Fibroblast of skin of left quadriceps (primary cell): Measurements from ENCODE around the gene LY6G6F.
"Not testable (repeated sequence)": the region's sequence is repeated elsewhere in the genome, so short reads cannot be mapped to it uniquely, and the experiment has no call there.

Experiments
- DNase-seq, 2 experiments: peaks; one replicate each; pipeline ENCODE4 v3.0.0-alpha.2; 2013; ENCODE audit warnings: low read depth in 2 of 2

LY6G6F gene

DNA sequence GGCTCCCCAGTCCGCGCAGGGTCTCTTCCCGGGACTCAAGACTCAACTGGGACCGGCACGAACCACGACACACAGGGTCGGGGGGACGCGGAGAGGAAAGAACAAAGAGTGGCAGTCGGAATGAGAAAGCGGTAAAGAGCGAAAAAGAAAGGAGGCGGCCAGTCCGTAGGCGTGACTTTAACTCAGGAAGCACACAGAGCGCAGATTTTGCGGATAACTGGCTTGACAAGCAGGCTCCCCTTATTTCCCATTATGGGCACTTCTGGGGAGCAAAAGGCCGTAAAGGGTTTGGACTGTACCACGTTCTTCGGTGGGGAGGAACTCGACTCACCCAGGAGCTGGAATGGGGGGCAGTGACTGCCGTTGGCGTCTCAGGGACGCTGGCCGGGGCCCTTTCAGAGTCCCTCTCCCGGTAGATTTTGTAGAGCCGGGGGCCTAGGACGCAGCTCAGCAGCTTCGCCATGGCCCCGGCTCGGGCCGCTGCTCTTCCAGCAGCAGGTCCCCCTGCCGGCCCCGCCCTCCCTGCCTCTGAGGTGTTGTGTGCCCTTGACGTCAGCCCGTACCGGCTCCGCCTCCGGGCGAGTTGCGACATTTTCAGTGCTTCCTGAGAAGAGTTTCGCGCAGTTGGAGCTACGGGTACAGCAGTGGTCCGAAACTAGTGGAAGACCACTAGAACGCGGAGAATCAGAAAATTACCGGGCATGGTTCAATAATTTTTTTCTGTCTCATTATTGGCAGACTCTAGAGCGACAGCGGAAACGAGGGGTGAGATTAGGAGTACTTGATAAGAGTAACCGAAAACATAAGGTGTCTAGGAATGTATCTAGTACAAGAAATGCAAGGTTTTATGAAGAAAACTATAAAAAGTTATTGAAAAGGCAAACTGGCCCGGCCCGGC, 3.6 kb upstream of the LY6G6F start, which contains the start of gene ABHD16A:
ABHD16A (minus strand) TSS at position 506 of the 898 bp plus-strand sequence; CDS start at position 463, 43 bp downstream.
- peak; percentile 96 to 97 for DNase-seq

DNA sequence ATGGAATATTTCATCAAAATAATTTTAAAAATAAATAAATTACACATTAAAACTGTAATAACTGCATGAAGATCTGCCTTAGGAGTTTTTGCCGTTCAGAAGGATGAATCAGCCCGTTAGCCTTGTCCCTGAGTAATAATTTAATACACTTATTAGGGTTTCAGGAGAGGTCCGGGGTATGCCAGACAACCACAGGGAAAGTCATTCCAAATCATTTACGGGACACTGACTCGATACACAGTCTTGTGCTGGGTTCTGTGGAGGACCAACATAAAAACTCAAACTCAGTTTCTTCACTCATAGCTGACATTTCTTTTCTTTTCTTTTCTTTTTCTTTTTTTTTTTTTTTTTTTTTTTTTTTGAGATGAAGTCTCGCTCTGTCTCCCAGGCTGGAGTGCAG, 735 bp upstream of the LY6G6F start:
- no peak for DNase-seq

DNA sequence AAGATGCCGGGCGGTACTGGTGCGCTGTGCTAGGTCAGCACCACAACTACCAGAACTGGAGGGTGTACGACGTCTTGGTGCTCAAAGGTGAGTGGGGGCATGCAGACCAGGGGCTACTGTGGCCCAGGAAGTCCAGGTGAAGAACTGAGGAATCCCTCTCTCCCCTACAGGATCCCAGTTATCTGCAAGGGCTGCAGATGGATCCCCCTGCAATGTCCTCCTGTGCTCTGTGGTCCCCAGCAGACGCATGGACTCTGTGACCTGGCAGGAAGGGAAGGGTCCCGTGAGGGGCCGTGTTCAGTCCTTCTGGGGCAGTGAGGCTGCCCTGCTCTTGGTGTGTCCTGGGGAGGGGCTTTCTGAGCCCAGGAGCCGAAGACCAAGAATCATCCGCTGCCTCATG, 1.0 kb downstream of the LY6G6F start:
- no peak for DNase-seq

DNA sequence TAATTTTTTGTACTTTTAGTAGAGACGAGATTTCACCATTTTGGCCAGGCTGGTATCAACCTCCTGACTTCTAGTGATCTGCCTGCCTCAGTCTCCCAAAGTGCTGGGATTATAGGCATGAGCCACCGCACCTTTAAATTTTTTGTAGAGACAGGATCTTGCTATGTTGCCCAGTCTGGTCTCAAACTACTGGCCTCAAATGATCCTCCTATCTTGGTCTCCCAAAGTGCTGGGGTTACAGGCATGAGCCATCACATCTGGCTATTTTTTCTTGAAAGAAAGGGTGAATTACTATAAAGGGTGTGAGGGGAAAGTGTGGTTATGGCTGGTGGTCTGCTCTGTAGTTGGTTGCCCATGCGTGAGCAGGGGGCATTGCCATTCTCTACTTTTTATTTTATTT, 1.6 kb downstream of the LY6G6F start:
- no peak for DNase-seq

DNA sequence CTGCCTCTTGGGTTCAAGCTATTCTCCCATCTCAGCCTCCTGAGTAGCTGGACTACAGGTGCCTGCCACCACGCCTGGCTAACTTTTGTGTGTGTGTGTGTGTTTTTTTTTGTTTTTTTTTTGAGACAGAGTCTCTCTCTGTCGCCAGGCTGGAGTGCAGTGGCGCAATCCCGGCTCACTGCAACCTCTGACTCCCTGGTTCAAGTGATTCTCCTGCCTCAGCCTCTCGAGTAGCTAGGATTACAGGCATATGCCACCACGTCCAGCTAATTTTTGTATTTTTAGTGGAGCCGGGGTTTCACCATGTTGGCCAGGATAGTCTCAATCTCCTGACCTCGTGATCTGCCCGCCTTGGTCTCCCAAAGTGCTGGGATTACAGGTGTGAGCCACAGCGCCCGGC, 2.5 kb downstream of the LY6G6F start:
- not testable (repeated sequence) for DNase-seq

DNA sequence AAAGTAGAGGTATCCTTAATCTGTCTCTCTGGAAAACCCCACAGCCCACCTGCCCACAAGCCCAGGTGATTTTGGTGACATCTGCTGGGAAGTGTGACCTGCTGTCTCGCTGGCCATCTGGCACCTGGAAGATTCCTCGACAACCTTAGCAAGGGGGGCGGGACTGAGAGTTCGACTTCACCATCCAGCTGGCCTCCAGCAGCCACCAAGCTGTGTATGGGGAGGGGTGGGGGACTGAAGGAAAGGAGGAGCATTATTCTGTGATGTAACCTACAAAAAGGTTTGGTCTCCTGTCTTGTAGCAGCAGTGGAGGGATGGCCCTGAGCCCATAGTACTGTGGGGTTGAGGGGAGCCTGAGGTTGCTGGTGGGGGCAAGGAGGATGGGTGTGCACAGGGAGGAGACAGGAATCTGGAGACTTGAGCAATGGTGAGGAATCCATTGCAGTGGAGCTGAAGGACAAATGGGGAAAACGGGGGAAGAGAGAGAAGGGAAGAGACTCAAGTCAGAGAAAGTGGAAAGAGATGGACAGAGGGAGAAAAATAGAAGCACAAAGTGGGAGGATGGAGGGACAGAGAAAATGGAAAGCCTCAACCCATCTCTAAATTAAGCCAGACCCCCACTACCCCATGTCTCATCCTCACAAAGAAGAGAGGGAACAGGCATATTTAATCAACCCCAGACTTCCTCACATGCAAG, 4.0 kb downstream of the LY6G6F start:
- no peak for DNase-seq

DNA sequence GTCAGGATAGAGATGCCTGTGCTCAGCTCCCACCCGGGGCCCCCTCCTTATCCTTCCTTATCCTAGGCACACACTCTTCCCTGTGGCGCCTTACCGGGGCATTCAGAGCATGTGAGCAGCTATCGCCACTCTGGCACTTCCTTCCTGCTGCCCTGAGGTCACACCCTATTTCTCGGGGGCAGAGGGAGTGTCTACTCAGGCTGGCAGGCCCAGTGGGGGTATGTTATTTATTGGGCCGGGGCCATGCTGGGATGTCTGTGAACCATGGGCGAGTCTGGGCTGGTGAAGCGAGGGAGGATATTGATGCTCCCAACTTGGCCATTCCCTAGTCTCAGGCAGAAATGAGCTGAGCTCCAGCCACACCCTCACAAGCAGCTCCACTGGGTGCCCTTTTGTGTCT, 4.6 kb downstream of the LY6G6F start:
- DNase-seq, result no peak

DNA sequence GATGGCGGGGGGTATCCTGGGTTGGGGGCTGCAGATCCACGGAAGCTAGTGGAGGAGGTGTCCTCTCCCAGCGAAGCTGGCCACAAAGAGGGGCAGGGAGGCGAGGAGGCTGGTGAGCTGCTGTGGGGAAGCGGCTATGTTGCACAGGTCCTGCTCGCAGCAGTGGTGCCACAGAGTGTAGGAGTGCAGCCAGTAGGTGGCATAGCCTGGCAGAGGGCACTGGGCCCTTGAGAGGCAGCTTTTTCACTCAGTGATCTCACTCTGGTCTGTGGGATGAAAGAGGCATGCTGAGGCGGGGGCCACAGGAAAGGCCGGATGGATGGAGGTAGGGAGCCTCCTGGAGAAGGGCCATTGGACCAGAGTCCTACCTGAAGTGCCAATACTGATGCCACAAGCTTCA, 5.6 kb downstream of the LY6G6F start:
- DNase-seq, result no peak

DNA sequence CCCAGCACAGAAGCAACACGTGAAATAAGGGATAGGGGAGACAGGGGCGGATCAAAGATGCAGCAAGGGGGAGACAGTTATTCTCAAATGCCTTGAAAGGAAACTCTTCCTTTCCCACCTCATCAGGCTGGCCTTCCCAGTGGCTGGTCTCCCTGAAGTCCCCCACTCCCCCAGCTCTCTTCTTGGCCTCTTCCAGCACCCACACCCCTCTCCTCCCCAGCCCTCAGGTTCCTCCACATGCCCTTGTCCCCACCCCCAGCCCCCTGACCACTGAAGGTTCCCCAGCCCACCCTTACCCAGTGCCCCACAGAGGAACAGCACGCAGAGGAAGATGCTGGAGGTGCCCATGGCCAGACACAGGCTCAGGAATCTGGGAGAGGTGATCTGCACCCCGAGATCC, 6.8 kb downstream of the LY6G6F start:
- DNase-seq, result no peak

DNA sequence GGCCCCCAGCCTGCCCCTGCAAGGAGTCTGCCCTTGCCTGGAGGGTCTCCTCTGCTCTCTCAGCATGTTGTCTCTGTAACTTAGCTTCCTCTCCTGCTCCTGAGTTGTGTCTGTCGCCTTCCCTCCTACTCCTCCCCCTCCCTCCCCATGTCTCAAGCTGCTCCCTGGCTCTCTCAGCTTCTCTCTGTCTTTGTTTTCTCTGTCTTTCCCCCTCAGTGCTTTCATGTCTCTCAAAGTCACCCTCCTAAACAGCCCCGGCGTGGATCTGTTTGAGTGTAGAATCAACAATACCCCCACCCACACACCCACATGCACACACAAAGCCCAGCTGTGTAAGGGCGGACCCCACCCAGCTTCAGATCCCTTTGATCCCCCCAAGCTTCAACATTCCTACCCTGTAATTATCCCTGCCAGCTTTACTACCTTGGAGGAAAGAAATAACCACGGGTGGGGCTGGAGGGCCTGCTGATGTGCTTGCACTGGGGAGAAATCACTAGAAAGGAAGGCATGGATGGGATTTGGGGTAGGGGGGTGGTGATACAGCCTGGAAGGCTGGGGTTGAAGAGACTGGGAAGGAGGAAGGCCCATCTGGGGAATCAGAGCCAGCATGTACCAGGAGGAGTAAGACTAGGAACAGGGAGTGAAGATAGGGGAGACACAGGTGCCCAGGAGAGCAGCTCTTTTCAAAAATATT, 7.5 kb downstream of the LY6G6F start:
- DNase-seq, result no peak

DNA sequence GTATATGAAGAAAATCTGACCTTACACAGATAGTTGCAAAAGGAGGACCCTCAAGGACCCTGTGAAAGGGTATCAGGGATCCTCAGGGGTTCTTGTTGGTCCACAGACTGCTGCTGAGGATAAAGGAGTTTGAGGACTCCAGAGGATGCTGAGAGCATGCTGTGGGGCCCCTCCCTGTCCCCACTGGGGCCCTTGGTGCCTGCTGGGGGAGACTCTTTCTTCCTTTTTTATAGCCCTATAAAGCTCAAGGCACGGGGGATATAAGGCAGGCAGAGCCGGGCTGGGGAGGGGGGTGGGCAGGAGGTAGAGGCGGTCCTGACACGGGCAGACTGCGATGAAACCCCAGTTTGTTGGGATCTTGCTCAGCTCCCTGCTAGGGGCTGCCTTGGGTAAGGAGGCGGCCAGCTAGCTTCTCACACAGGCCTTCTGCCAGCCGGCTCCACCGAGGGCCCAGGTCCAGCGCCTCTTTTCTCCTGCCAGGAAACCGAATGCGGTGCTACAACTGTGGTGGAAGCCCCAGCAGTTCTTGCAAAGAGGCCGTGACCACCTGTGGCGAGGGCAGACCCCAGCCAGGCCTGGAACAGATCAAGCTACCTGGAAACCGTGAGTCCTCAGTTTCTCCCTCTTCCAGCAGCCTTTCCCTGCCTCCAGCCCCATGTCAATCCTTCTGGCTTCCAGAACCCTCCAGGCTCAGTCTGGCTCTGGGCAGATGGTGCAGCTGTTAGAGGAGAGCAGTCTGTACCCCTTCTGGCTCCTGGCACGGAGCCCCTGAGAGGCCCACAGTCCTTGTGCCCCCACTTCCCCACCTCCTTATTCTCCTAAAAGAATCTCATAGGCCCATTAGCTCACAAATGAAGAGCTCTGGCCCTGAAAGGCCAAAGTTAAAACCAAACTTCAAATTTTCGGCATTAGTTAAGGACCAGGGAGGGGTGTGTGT, 8.6 kb downstream of the LY6G6F start, which contains the start of gene LY6G6D:
LY6G6D (plus strand) TSS at position 327 of the 937 bp plus-strand sequence; CDS start at position 335, 8 bp downstream.
- DNase-seq, result no peak

DNA sequence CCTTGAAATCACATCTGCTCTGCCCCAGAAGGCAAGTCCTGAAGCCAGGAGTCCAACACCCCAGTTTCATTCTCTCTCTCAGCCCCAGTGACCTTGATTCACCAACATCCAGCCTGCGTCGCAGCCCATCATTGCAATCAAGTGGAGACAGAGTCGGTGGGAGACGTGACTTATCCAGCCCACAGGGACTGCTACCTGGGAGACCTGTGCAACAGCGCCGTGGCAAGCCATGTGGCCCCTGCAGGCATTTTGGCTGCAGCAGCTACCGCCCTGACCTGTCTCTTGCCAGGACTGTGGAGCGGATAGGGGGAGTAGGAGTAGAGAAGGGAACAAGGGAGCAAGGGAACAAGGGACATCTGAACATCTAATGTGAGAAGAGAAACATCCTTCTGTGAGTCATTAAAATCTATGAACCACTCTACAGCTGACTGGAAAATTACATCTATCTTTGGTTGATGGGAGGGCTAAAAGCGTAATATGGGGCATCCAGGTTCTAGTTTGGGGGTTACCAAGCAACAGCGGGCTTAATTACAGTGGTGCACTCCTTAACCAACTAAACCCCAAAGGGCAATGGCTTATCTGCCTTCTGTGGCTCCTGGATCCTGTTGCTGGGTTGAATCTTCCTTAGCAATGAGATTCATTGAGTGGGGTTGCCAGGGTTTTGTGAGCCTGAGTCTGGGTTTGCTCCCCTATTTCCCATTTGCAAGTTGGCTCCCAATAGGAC, 11.0 kb downstream of the LY6G6F start:
- no peak for DNase-seq

DNA sequence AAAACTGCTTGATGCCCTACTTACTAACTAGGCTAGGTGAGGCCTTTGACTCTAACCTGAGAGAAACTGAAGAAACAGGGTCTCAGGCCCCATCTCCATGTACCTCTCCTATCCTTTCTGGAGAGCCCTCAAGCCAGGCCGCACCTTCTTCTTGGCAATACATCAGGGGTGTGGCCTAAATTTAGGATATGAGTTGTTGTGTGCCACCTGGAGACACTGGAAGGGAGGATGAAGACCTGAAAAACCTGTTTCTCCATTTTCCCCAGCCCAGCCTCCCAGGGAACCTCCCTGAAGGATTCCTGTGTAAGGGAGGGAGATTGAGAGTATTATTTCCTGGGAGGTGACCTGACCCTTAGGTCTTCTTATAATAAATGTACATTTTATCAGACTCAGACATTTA, 11.6 kb downstream of the LY6G6F start:
- no peak for DNase-seq

DNA sequence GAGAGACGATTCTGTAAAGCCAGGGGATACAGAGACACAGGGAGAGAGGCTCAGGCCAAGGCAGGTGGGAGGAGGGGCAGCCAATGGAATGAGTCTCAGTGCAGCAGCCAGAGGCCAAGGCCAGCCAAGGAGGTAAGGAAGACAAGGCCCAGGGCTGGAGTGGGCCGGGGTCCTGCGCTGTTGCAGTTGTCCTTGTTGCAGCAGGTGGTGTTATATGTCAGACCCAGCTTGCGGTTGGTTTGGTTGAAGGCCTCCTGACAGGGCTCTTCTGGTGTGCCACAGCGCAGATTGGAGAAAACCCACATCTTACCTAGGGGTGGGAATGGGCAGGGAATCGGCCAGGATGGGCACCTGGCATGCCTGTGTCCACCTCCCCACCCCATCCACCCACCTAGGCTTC, 12.3 kb downstream of the LY6G6F start:
- no peak for DNase-seq

DNA sequence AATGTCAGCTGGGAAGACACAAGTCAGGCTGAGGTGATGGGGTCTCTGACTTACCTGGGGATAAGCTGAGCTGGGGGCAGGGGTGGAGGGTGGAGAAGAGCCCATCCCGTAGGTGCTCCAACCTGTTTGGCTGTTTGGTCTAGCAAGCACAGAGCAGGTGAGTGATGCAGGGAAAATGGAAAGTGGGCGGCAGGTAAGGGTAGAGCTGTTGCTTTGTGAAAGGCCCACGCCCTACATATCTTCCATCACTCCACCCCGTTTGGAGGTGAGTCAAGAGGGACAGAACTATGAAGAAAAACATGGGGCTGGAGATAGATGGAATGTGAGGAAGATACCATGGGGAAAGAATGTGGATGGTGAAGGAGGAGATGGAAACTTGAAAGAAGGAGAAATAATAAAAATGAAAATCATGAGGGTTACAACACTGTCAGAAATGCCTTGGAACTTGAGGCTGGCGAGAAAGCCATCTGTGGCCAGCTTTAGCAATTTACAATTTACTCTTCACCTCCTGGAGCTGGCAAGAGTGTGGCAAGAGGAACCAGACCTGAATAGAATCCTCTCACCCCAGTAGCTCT, 13.6 kb downstream of the LY6G6F start:
- no peak for DNase-seq

DNA sequence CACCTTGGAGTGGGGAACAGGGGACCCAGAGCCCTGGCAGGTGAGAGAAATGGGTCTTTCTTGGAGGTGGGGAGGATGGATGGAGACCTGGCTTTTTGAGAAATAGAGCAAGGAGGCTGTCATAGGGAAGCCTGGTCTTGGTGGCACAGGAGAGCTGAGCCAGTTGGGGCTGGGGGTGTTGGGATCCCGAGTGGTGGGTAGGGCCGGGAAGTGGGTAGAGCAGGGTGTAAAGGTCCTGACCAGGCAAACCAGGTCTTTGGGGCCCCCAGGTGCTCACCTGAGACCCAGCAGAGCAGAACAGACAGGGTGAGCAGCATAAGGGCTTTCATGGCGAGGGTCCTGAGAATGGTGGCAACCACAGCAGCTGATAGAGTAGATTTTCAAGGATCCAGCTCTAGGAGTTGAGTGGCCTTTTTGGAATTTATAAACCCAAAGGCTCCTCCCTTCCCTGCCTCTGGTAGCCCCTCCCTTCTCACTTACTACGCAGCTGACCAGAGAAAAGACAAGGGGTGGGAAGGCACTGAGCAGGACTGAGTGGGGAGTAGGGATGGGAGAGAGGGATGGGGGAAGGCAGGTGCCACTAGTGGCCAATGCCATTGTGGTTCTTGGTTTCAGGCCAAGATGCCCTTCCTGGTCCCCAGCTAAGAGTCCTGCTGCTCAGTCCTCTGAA, 14.8 kb downstream of the LY6G6F start, which contains the start of gene LY6G6C:
LY6G6C (minus strand) TSS at position 396 of the 670 bp plus-strand sequence; CDS start at position 329, 67 bp downstream.
- DNase-seq, result no peak

DNA sequence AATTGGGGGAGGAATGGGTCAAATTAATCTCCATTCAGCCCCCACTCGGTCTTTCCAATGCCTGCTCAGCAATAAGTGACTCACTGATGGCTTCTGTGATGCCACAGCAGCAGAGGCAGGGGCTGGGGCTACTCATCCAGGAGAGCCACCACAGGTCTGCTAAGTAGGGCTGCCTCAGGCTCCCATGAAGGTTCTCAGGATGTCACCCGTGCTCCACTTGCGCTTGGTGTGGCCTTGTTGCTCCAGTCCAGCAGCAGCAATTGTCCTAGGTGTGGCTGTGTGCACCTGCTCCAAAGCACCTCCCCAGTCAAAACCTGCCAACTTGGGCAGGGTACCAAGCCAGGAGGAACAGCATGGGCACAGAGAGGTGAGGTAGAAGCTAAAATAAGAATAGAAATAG, 15.5 kb downstream of the LY6G6F start:
- DNase-seq, result no peak

DNA sequence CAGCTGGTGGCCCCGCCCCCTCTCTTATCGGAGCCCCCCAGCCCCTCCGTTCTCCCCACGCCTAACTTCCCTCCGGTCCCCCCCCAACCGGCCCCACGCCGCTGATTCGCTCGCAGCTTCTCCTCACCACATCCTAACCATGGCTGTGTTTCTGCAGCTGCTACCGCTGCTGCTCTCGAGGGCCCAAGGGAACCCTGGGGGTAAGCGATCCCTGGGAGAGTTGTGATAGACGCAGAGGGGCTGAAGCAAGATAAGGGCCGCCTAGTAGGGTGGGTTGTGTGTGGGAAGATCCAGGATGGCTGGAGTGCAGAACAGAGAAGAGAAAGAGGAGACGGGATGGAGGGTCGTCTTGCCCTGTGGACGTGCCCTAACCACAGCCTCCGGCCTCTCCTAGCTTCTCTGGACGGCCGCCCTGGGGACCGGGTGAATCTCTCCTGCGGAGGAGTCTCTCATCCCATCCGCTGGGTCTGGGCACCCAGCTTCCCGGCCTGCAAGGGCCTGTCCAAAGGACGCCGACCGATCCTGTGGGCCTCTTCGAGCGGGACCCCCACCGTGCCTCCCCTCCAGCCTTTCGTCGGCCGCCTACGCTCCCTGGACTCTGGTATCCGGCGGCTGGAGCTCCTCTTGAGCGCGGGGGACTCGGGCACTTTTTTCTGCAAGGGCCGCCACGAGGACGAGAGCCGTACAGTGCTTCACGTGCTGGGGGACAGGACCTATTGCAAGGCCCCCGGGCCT, 16.7 kb downstream of the LY6G6F start, which contains the start of gene MPIG6B:
MPIG6B (plus strand) TSS at position 129 of the 735 bp plus-strand sequence; CDS start at position 140, 11 bp downstream.
- no peak for DNase-seq
